GM12878 (cell line): ENCODE data around the gene ROR2.

Source experiments
- ATF7 ChIP-seq: fragments of 450-650 bp; IDR thresholded peaks from 2 replicates; pipeline ENCODE4 v1.6.1; 2016; ENCODE audit warnings: low read depth, mild to moderate bottlenecking
- EED ChIP-seq: sonication (generic); IDR thresholded peaks from 2 replicates; pipeline ENCODE4 v1.6.1; 2016; ENCODE audit warnings: antibody characterized with exemption, low read depth
- POLR2AphosphoS5 ChIP-seq: IDR thresholded peaks from 2 replicates; pipeline ENCODE4 v1.6.1; 2011; ENCODE audit warnings: mild to moderate bottlenecking, low read length, inconsistent platforms
- RBBP5 ChIP-seq: fragments of 200-600 bp; sonication (generic); conservative IDR thresholded peaks from 2 replicates; pipeline ENCODE4 v1.6.1; 2016
- TF ChIP-seq, protein P1 (sequence below): IDR thresholded peaks from 2 replicates; pipeline ENCODE4 v1.6.1; 2011; ENCODE audit warnings: low read depth, mild to moderate bottlenecking, low read length, moderate library complexity, borderline replicate concordance; ENCODE audit errors: extremely low read depth
- TF ChIP-seq, protein P2 (sequence below), 3 experiments: IDR thresholded peaks in 2 of 3; conservative IDR thresholded peaks in 1 of 3; 2 replicates each; pipeline ENCODE4 v1.5.1; 2011; ENCODE audit warnings: low read depth in 3 of 3, low read length in 3 of 3, mild to moderate bottlenecking in 3 of 3, control low read depth in 2 of 3, moderate library complexity in 2 of 3, inconsistent platforms in 1 of 3, mixed read lengths in 1 of 3; ENCODE audit not compliant: control insufficient read depth in 2 of 3, insufficient read depth in 1 of 3; ENCODE audit errors: extremely low read depth in 1 of 3
- TF ChIP-seq, protein P3 (sequence below): IDR thresholded peaks from 2 replicates; pipeline ENCODE4 v1.6.1; 2011; ENCODE audit warnings: low read depth, low read length, improper control_type of control experiment, borderline replicate concordance

DNA sequence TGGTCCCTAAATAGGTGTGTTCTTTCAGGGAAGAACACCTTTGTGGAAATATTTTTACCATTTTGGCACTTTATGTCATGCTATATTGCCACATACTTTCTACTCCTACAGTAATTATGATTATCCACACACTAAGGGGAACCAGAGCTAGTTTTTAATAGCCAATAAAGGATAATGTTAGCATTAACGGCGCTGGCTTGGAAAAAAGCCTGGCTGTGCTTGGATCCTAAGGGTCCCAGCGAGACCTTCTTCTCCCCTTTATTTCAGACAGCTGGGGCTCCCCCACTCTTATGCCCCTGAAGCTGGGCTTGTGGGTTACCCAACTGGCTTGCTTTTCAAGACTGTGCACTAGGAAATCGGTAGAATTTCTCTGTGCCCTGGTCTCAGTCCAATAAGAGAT is 367.8 kb downstream of the ROR2 start:
- TF ChIP-seq EED: no peak
- TF ChIP-seq, protein P1, sequence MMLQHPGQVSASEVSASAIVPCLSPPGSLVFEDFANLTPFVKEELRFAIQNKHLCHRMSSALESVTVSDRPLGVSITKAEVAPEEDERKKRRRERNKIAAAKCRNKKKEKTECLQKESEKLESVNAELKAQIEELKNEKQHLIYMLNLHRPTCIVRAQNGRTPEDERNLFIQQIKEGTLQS: no peak
- TF ChIP-seq, protein P2, sequence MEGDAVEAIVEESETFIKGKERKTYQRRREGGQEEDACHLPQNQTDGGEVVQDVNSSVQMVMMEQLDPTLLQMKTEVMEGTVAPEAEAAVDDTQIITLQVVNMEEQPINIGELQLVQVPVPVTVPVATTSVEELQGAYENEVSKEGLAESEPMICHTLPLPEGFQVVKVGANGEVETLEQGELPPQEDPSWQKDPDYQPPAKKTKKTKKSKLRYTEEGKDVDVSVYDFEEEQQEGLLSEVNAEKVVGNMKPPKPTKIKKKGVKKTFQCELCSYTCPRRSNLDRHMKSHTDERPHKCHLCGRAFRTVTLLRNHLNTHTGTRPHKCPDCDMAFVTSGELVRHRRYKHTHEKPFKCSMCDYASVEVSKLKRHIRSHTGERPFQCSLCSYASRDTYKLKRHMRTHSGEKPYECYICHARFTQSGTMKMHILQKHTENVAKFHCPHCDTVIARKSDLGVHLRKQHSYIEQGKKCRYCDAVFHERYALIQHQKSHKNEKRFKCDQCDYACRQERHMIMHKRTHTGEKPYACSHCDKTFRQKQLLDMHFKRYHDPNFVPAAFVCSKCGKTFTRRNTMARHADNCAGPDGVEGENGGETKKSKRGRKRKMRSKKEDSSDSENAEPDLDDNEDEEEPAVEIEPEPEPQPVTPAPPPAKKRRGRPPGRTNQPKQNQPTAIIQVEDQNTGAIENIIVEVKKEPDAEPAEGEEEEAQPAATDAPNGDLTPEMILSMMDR (IDR thresholded peaks at IDR 0.05 in 2 of 3, conservative IDR thresholded peaks at IDR 0.05 in 1 of 3; ENCODE audit: control insufficient read depth in 2 of 3, extremely low read depth in 1 of 3, insufficient read depth in 1 of 3, low read depth in 3 of 3, low read length in 3 of 3): no peak
- TF ChIP-seq, protein P3, sequence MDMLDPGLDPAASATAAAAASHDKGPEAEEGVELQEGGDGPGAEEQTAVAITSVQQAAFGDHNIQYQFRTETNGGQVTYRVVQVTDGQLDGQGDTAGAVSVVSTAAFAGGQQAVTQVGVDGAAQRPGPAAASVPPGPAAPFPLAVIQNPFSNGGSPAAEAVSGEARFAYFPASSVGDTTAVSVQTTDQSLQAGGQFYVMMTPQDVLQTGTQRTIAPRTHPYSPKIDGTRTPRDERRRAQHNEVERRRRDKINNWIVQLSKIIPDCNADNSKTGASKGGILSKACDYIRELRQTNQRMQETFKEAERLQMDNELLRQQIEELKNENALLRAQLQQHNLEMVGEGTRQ: no peak
- no peak for TF ChIP-seq POLR2AphosphoS5
- no peak for TF ChIP-seq ATF7
- TF ChIP-seq RBBP5: no peak
